Tibial artery (tissue), 4 donors: Measurements from ENCODE around the gene COPS6.

Experiments
- DNase-seq, 2 donors: peaks; one replicate each; pipeline ENCODE4 v3.0.0-alpha.2; 2019
- H3K27ac ChIP-seq, 2 donors: fragments of 200-600 bp; sonication (generic) in 1 of 2; 1 replicate in 1 of 2; 2 replicates in 1 of 2; pipeline ENCODE4 v1.5.1; 2018 to 2019; ENCODE audit warnings: mild to moderate bottlenecking in 1 of 2
- H3K27me3 ChIP-seq, 2 donors: fragments of 200-600 bp; sonication (generic) in 1 of 2; one replicate each; pipeline versions ENCODE4 v1.5.1 to v1.6.0; 2016 to 2019
- H3K36me3 ChIP-seq, 3 donors: fragments of 200-600 bp; sonication (generic) in 2 of 3; one replicate each; pipeline ENCODE4 v1.5.1; 2016 to 2019; ENCODE audit warnings: mild to moderate bottlenecking in 2 of 3
- H3K4me1 ChIP-seq, 4 donors: fragments of 200-600 bp; sonication (generic) in 2 of 4; 1 replicate in 3 of 4; 2 replicates in 1 of 4; pipeline ENCODE4 v1.5.1; 2016 to 2019
- H3K4me3 ChIP-seq, 2 donors: fragments of 200-600 bp; sonication (generic) in 1 of 2; 1 replicate in 1 of 2; 2 replicates in 1 of 2; pipeline ENCODE4 v1.5.1; 2018 to 2019; ENCODE audit warnings: mild to moderate bottlenecking in 2 of 2
- H3K9me3 ChIP-seq, 3 donors: fragments of 200-600 bp; sonication (generic) in 1 of 3; one replicate each; pipeline ENCODE4 v1.5.1; 2016 to 2019
- CTCF ChIP-seq, 2 experiments: fragments of 200-600 bp in 1 of 2; fragments of 450-650 bp in 1 of 2; IDR thresholded peaks; one replicate each; pipeline ENCODE4 v1.5.1; 2017 to 2019; ENCODE audit warnings: antibody characterized with exemption in 2 of 2, mild to moderate bottlenecking in 1 of 2, moderate library complexity in 1 of 2
- intact Hi-C: fragments of 100-400 bp; cut with DNase I; formaldehyde crosslinking; loops from one replicate; pipeline ENCODE4 v1.15.0; 2023; ENCODE audit warnings: low total_unique reads

COPS6 gene

GRCh38 chr7:100063376-100063775, 25.4 kb upstream of the COPS6 start:
- H3K9me3 ChIP-seq = no peaks in the 10 kb centered on the region
- H3K27ac ChIP-seq = no peak overlapping the region
- H3K27me3 ChIP-seq = no peaks in the 10 kb centered on the region
- H3K4me1 ChIP-seq = peaks cover 0 to 9% (median 0%) of the 10 kb centered on the region in 4 donors
- no peak for TF ChIP-seq CTCF (IDR thresholded peaks at IDR 0.05)
- DNase-seq = no peak
- H3K36me3 ChIP-seq = peaks cover 52 to 96% (median 67%) of the 10 kb centered on the region in 3 donors
- intact Hi-C loops = no loop called here
- no peak overlapping the region for H3K4me3 ChIP-seq

- Histone ChIP-seq H3K9me3 (no peaks in the 10 kb centered on the region), H3K36me3 (peaks cover 48 to 96% (median 63%) of the 10 kb centered on the region in 3 donors), H3K27ac (no peak overlapping the region), H3K4me3 (no peak overlapping the region), H3K27me3 (no peaks in the 10 kb centered on the region), H3K4me1 (peaks cover 0 to 9% (median 0%) of the 10 kb centered on the region in 4 donors)
- intact Hi-C loops = no loop called here
- DNase-seq = no peak
- no peak for TF ChIP-seq CTCF (IDR thresholded peaks at IDR 0.05)
Measured at GRCh38 chr7:100064162-100064561, 24.6 kb upstream of the COPS6 start.

- Histone ChIP-seq H3K4me3 (no peak overlapping the region), H3K36me3 (peaks cover 52 to 96% (median 64%) of the 10 kb centered on the region in 3 donors), H3K4me1 (peaks cover 0 to 9% (median 0%) of the 10 kb centered on the region in 4 donors), H3K9me3 (peaks cover 0 to 8% (median 4%) of the 10 kb centered on the region in 3 donors), H3K27ac (peak overlapping the region in 1 of 2 donors; percentile 3), H3K27me3 (no peaks in the 10 kb centered on the region)
- TF ChIP-seq CTCF (IDR thresholded peaks at IDR 0.05) = no peak
- no peak for DNase-seq
- intact Hi-C loops = no loop called here
Measured at GRCh38 chr7:100065452-100066186, 23.1 kb upstream of the COPS6 start.

GRCh38 chr7:100066953-100067352, 21.8 kb upstream of the COPS6 start:
- no peak overlapping the region for H3K27ac ChIP-seq
- H3K4me1 ChIP-seq = peaks cover 0 to 9% (median 0%) of the 10 kb centered on the region in 4 donors
- no peak for DNase-seq
- H3K9me3 ChIP-seq = peaks cover 0 to 21% (median 18%) of the 10 kb centered on the region in 3 donors
- H3K4me3 ChIP-seq = no peak overlapping the region
- intact Hi-C loops = no loop called here
- no peak for TF ChIP-seq CTCF (IDR thresholded peaks at IDR 0.05)
- H3K27me3 ChIP-seq = no peaks in the 10 kb centered on the region
- H3K36me3 ChIP-seq = peaks cover 58 to 96% (median 65%) of the 10 kb centered on the region in 3 donors

- DNase-seq = no peak
- Histone ChIP-seq H3K27ac (no peak overlapping the region), H3K27me3 (no peaks in the 10 kb centered on the region), H3K4me3 (no peak overlapping the region), H3K9me3 (peaks cover 0 to 21% (median 21%) of the 10 kb centered on the region in 3 donors), H3K36me3 (peaks cover 65 to 97% (median 70%) of the 10 kb centered on the region in 3 donors), H3K4me1 (peaks cover 0 to 9% (median 0%) of the 10 kb centered on the region in 4 donors)
- intact Hi-C loops = no loop called here
- no peak for TF ChIP-seq CTCF (IDR thresholded peaks at IDR 0.05)
Measured at GRCh38 chr7:100069991-100070390, 18.8 kb upstream of the COPS6 start.
